CD4-positive, CD25-positive, alpha-beta regulatory T cell (primary cell): ENCODE results near the gene C14orf180. TPM values are rescaled to one million over a fixed set of nuclear protein-coding genes. Genes with fewer than 3 reads are reported as not detected.
"Not testable (repeated sequence)": the region's sequence is repeated elsewhere in the genome, so short reads cannot be mapped to it uniquely, and the experiment has no call there.

ENCODE experiments used
- ATAC-seq, 2 donors: fragments of 150-1000 bp; cut with Tn5 transposase; one replicate each; pipeline ENCODE4 v1.10.0; 2021; ENCODE audit warnings: low read depth in 2 of 2, moderate number of reproducible peaks in 2 of 2, moderate library complexity in 1 of 2
- DNase-seq, 3 donors: peaks; one replicate each; pipeline versions ENCODE4 v3.0.0 to v3.0.0-alpha.2; 2012 to 2022; ENCODE audit warnings: mixed read lengths in 1 of 3
- H3K27ac ChIP-seq: one replicate; pipeline ENCODE4 v1.7.0; 2013; ENCODE audit warnings: mild to moderate bottlenecking, low read length; ENCODE audit not compliant: insufficient read depth, poor library complexity, severe bottlenecking
- H3K27me3 ChIP-seq: one replicate; pipeline ENCODE4 v1.7.0; 2013; ENCODE audit warnings: low read length; ENCODE audit not compliant: control insufficient read depth, insufficient read depth
- H3K36me3 ChIP-seq: one replicate; pipeline ENCODE4 v1.7.0; 2013; ENCODE audit warnings: mild to moderate bottlenecking, low read length, moderate library complexity; ENCODE audit not compliant: control insufficient read depth, insufficient read depth
- H3K4me1 ChIP-seq: 2 replicates; pipeline ENCODE4 v1.7.0; 2013; ENCODE audit warnings: mild to moderate bottlenecking, low read length; ENCODE audit not compliant: insufficient read depth, control insufficient read depth, poor library complexity, severe bottlenecking
- H3K4me3 ChIP-seq: one replicate; pipeline ENCODE4 v1.7.0; 2013; ENCODE audit warnings: low read depth, mild to moderate bottlenecking, low read length, moderate library complexity
- H3K9me3 ChIP-seq, 2 experiments: 1 replicate in 1 of 2; 2 replicates in 1 of 2; pipeline ENCODE4 v1.7.0; 2013; ENCODE audit warnings: low read length in 2 of 2, mild to moderate bottlenecking in 1 of 2, moderate library complexity in 1 of 2; ENCODE audit not compliant: control insufficient read depth in 2 of 2
- H3K27ac Mint-ChIP-seq, 3 donors: one replicate each; pipeline ENCODE4 v1.8.0; 2020 to 2022; ENCODE audit warnings: mild to moderate bottlenecking in 3 of 3, mixed read lengths in 3 of 3, moderate library complexity in 2 of 3
- H3K27me3 Mint-ChIP-seq: one replicate; pipeline ENCODE4 v1.8.0; 2022; ENCODE audit warnings: mild to moderate bottlenecking, mixed read lengths
- H3K36me3 Mint-ChIP-seq: one replicate; pipeline ENCODE4 v1.8.0; 2020; ENCODE audit warnings: mixed read lengths
- H3K4me1 Mint-ChIP-seq, 4 donors: one replicate each; pipeline ENCODE4 v1.8.0; 2020 to 2022; ENCODE audit warnings: mixed read lengths in 4 of 4, mild to moderate bottlenecking in 1 of 4
- H3K4me3 Mint-ChIP-seq, 4 donors: one replicate each; pipeline ENCODE4 v1.8.0; 2020 to 2022; ENCODE audit warnings: mild to moderate bottlenecking in 4 of 4, mixed read lengths in 4 of 4, moderate library complexity in 3 of 4
- H3K9me3 Mint-ChIP-seq, 7 donors: one replicate each; pipeline ENCODE4 v1.8.0; 2020 to 2022; ENCODE audit warnings: mixed read lengths in 7 of 7, mild to moderate bottlenecking in 3 of 7, moderate library complexity in 2 of 7
- polyA plus RNA-seq, 4 donors: library from polyadenylated mRNA; unstranded; fragments of 300-500 nt; fragmentation: Illumina TruSeq; gene quantifications; one replicate each; pipeline ENCODE4 v1.2.3, GENCODE V29; 2021
- total RNA-seq: library from RNA; stranded (reverse); gene quantifications from one replicate; pipeline ENCODE4 v1.2.3, GENCODE V29; 2022

C14orf180 gene
- total and polyA plus RNA-seq, 5 donors from 2014 or later, result not detected

DNA sequence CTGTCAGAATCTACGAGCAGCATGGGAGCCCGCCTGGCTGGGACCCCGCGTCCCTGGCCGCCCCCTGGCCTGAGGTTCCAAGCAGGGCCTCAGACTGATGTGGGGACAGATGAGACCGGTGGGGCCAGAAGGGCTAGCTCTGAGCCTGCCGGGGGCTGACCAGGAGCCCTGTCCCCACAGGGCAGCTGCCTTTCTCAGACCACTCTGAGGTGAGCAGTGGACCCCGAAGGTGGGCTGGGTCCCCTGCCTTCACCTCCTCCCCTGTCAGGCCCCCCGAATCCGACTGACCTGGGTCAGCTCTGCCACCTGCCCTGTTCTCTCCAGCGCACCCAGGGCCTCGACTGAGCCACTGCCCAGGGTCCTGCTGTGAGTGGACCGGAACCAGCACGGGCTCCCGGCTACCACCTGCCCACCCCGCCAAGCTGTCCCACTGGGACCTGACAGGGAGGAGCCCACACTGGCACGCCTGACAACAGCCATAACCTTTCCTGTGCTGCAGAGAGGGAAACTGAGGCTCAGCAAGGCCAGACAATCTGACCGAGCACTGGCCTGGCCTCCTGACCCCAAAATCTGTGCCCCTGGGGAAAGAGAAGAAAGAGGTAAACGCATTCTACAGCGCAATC, 54.7 kb downstream of the C14orf180 start:
- H3K4me1 ChIP-seq, result no peaks in the 10 kb centered on the region
- H3K27ac ChIP-seq, result no peak overlapping the region
- DNase-seq (no peak), ATAC-seq (no peak)
- H3K4me3 Mint-ChIP-seq, result no peak overlapping the region
- H3K36me3 Mint-ChIP-seq, result no peaks in the 10 kb centered on the region
- peaks cover 0 to 6% (median 0%) of the 10 kb centered on the region in 7 donors for H3K9me3 Mint-ChIP-seq
- no peaks in the 10 kb centered on the region for H3K4me1 Mint-ChIP-seq
- no peak overlapping the region for H3K27ac Mint-ChIP-seq
- H3K27me3 Mint-ChIP-seq, result peaks cover 4% of the 10 kb centered on the region
- no peaks in the 10 kb centered on the region for H3K27me3 ChIP-seq
- peaks cover 5 to 7% of the 10 kb centered on the region in 2 experiments for H3K9me3 ChIP-seq
- no peaks in the 10 kb centered on the region for H3K36me3 ChIP-seq
- H3K4me3 ChIP-seq, result no peak overlapping the region

DNA sequence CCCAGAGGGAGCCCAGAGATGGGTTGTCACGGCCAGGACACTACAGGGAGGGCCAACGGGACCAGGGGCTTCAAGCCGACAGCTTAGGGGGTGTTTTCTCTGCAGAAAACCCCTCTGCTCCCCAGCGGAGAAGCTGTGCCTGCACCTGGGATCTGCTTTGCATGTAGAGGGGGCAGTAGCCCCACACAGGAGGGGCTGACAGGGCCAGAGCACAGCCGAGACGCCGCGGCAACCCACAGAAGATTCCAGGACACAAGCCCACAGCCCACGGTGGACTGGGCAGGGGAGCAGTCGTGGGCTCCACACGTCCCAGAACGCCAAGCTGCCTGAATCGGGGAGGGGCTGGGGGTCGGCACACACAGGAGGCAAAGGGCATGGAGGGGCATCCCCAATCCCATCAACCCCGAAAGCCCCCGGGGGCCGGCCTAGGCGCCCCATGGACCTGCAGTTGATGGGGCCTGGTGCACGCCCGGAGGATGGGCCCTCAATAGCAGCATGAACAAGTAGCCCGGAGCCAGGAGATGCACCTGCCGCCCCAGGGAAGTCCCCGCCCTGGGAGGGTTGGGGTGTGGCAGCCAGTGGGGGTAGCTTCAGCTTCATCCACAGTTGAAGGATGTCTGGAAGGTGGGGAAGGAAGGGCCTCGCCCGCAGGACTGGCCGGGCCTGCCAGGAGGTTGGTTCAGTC, 55.5 kb downstream of the C14orf180 start:
- Mint-ChIP-seq H3K4me1 (no peaks in the 10 kb centered on the region), H3K36me3 (no peaks in the 10 kb centered on the region), H3K9me3 (no peaks in the 10 kb centered on the region), H3K27ac (no peak overlapping the region), H3K27me3 (peaks cover 4% of the 10 kb centered on the region), H3K4me3 (no peak overlapping the region)
- H3K9me3 ChIP-seq, result no peaks in the 10 kb centered on the region
- no peak overlapping the region for H3K4me3 ChIP-seq
- no peaks in the 10 kb centered on the region for H3K4me1 ChIP-seq
- H3K27me3 ChIP-seq, result no peaks in the 10 kb centered on the region
- H3K36me3 ChIP-seq, result no peaks in the 10 kb centered on the region
- H3K27ac ChIP-seq, result no peak overlapping the region
- ATAC-seq (no peak), DNase-seq (no peak)

DNA sequence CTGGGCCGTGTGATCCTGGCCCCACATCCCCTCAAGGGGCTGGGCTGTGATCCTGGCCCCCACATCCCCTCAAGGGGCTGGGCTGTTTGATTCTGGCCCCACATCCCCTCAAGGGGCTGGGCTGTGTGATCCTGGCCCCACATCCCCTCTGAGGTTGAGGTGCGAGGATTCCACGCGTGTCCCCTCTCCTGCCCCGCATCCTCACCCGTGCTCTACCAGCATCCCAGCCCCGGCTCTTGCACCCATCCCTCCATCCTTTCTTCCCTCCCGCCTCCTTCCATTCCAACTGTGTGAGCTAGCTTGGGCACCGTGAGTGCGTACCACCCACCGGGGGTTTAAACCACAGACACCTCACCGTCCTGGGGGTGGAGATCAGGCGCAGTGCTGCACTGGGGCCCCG, 56.2 kb downstream of the C14orf180 start:
- Histone ChIP-seq H3K27me3 (no peaks in the 10 kb centered on the region), H3K4me1 (no peaks in the 10 kb centered on the region), H3K36me3 (no peaks in the 10 kb centered on the region), H3K27ac (no peak overlapping the region), H3K4me3 (no peak overlapping the region), H3K9me3 (no peaks in the 10 kb centered on the region)
- no peak overlapping the region for H3K4me3 Mint-ChIP-seq
- ATAC-seq, result no peak
- no peaks in the 10 kb centered on the region for H3K9me3 Mint-ChIP-seq
- H3K4me1 Mint-ChIP-seq, result no peaks in the 10 kb centered on the region
- no peaks in the 10 kb centered on the region for H3K36me3 Mint-ChIP-seq
- no peak for DNase-seq
- peaks cover 4% of the 10 kb centered on the region for H3K27me3 Mint-ChIP-seq
- no peak overlapping the region for H3K27ac Mint-ChIP-seq

DNA sequence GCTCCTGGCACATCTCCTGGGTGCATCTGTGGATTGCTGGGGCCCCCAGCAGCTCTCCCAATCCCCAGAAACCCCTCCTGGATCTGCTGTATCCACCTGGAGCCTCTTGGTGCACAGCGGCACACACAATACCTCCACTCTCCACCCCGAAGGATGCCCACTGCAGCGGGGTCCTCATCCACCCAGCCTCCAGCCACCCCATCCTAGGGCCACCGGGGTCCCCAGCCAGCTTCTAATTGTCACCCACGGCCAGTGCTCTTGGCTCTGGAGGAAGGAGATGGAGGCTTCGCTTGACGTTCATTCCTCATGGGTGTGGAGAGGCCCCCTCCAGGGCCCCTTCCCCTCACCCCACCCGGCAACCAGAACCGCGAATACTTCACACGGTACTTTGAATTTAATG, 56.6 kb downstream of the C14orf180 start:
- Mint-ChIP-seq H3K4me3 (no peak overlapping the region), H3K9me3 (no peaks in the 10 kb centered on the region), H3K36me3 (no peaks in the 10 kb centered on the region), H3K27ac (no peak overlapping the region), H3K27me3 (peaks cover 4% of the 10 kb centered on the region), H3K4me1 (no peaks in the 10 kb centered on the region)
- Histone ChIP-seq H3K27me3 (no peaks in the 10 kb centered on the region), H3K9me3 (no peaks in the 10 kb centered on the region), H3K36me3 (no peaks in the 10 kb centered on the region), H3K4me3 (no peak overlapping the region), H3K4me1 (no peaks in the 10 kb centered on the region), H3K27ac (no peak overlapping the region)
- ATAC-seq (no peak), DNase-seq (no peak)

DNA sequence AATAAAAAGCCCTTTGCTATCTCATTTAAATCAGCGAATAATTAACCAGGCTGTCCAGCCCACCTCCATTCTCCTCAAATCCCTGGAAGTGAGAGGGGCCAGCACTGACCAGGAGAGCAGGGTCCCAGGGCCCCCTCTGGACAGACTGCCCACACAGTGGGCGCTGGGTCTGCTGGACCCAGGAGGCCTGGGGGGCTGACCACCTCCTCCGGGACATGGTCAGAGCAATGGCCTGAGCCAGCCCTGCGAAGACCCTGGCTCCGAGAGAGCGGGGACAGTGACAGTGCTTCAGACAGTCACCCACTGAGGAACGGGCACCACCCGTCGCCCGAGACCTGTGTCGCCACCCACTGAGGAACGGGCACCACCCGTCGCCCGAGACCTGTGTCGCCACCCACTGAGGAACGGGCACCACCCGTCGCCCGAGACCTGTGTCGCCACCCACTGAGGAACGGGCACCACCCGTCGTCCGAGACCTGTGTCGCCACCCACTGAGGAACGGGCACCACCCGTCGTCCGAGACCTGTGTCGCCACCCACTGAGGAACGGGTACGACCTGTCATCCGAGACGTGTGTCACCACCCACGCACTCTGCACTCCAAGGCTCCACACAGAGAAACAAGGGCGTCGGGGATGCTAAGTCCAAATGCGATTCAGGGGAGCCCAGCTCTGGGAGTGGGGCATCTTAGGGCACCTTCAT, 57.4 kb downstream of the C14orf180 start:
- H3K36me3 Mint-ChIP-seq, H3K27ac ChIP-seq, ATAC-seq, H3K36me3 ChIP-seq, H3K9me3 Mint-ChIP-seq, DNase-seq, H3K4me3 Mint-ChIP-seq, H3K27me3 ChIP-seq, H3K4me1 Mint-ChIP-seq, H3K27me3 Mint-ChIP-seq, H3K4me3 ChIP-seq, H3K9me3 ChIP-seq, H3K27ac Mint-ChIP-seq, H3K4me1 ChIP-seq: not testable (repeated sequence)

DNA sequence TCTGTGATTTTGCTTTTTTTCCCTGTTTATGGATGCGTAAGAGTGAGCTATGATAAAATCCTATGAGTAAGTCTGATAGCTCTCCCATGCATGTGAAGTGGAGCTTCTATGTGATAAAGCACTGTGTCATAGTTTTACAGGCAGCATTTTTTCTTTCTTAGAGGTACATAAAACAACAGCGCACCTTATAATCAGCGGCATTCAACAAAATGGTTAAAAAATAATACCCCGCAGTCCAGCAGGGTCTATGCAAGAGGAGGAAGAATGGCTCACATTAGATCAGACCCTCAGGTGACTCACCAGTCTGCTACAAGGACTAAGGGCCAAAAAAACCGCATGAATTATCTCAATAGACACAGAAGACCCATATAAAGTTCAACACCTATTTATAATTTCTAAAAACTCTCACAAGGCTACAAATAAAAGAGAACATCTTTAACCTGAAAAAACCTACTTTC, 58.0 kb downstream of the C14orf180 start:
- H3K4me1 Mint-ChIP-seq, result no peaks in the 10 kb centered on the region
- no peaks in the 10 kb centered on the region for H3K36me3 Mint-ChIP-seq
- no peak for DNase-seq
- Histone ChIP-seq H3K27me3 (no peaks in the 10 kb centered on the region), H3K9me3 (no peaks in the 10 kb centered on the region), H3K4me1 (no peaks in the 10 kb centered on the region), H3K27ac (no peak overlapping the region), H3K4me3 (no peak overlapping the region), H3K36me3 (no peaks in the 10 kb centered on the region)
- no peak for ATAC-seq
- peak overlapping the region in 2 of 3 donors; percentile 17 to 56 for H3K27ac Mint-ChIP-seq
- H3K27me3 Mint-ChIP-seq, result no peaks in the 10 kb centered on the region
- no peaks in the 10 kb centered on the region for H3K9me3 Mint-ChIP-seq
- H3K4me3 Mint-ChIP-seq, result no peak overlapping the region

DNA sequence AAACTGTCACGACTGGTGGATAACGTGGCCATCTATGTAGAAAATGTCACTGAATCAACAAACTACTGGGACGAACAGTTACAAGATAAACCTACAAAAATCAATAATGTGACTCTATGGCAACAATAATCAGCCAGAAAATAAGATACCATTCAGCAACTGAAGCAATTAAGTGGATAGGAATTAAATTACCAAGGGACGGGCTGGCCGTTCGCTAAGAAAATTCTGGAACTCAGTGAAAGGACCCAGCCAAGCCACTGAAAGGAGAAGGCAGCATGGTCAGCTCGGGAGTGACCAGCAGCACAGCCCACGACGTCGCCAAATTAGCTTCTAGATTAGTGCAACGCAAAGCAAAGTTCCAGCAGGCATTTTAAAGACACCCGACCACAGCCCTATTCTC, 58.6 kb downstream of the C14orf180 start:
- ATAC-seq (no peak), DNase-seq (no peak)
- Histone ChIP-seq H3K27me3 (no peaks in the 10 kb centered on the region), H3K9me3 (no peaks in the 10 kb centered on the region), H3K27ac (no peak overlapping the region), H3K36me3 (no peaks in the 10 kb centered on the region), H3K4me1 (no peaks in the 10 kb centered on the region), H3K4me3 (no peak overlapping the region)
- Mint-ChIP-seq H3K4me3 (no peak overlapping the region), H3K27ac (no peak overlapping the region), H3K27me3 (no peaks in the 10 kb centered on the region), H3K9me3 (no peaks in the 10 kb centered on the region), H3K4me1 (no peaks in the 10 kb centered on the region), H3K36me3 (no peaks in the 10 kb centered on the region)
